Suprapubic skin (tissue), 4 donors: Measurements from ENCODE around the gene ADM2. TPM values are rescaled to one million over a fixed set of nuclear protein-coding genes. Genes with fewer than 3 reads are reported as not detected.

Experiments used
- DNase-seq, 2 donors: peaks; one replicate each; pipeline ENCODE4 v3.0.0-alpha.2; 2019; ENCODE audit warnings: low spot score in 2 of 2
- H3K27ac ChIP-seq: fragments of 200-600 bp; sonication (generic); one replicate; pipeline ENCODE4 v1.5.1; 2019
- H3K27me3 ChIP-seq: fragments of 200-600 bp; sonication (generic); one replicate; pipeline ENCODE4 v1.5.1; 2019
- H3K36me3 ChIP-seq: fragments of 200-600 bp; sonication (generic); one replicate; pipeline ENCODE4 v1.5.1; 2019
- H3K4me1 ChIP-seq: fragments of 200-600 bp; sonication (generic); one replicate; pipeline ENCODE4 v1.5.1; 2019
- H3K4me3 ChIP-seq: fragments of 200-600 bp; sonication (generic); one replicate; pipeline ENCODE4 v1.5.1; 2019; ENCODE audit warnings: mild to moderate bottlenecking
- H3K9me3 ChIP-seq: fragments of 200-600 bp; sonication (generic); one replicate; pipeline ENCODE4 v1.5.1; 2019
- EP300 ChIP-seq: sonication (generic); formaldehyde crosslinking; IDR thresholded peaks from one replicate; pipeline ENCODE4 v1.6.1; 2017; ENCODE audit warnings: antibody characterized with exemption
- POLR2A ChIP-seq, 2 donors: fragments of 450-650 bp; IDR thresholded peaks; one replicate each; pipeline ENCODE4 v1.6.1; 2017; ENCODE audit warnings: antibody characterized with exemption in 2 of 2, mild to moderate bottlenecking in 2 of 2, moderate library complexity in 2 of 2
- POLR2AphosphoS5 ChIP-seq, 3 donors: sonication (generic); formaldehyde crosslinking; IDR thresholded peaks; one replicate each; pipeline ENCODE4 v1.6.1; 2017; ENCODE audit warnings: antibody characterized with exemption in 3 of 3
- WGBS: methylation state at CpG from one replicate; pipeline ENCODE4 v1.1.5; 2018; 5-methylcytosine and 5-hydroxymethylcytosine counted together
- total RNA-seq, 4 donors: library from RNA; depleted of rRNA; stranded (reverse); fragments of >200 nt; gene quantifications; one replicate each; pipeline ENCODE4 v1.1.0, GENCODE V29; 2016
- TF ChIP-seq, protein P1 (sequence below), 2 donors: fragments of 200-600 bp in 1 of 2; fragments of 450-650 bp in 1 of 2; sonication (generic) in 1 of 2; IDR thresholded peaks; one replicate each; pipeline ENCODE4 v1.5.1; 2016 to 2019; ENCODE audit warnings: antibody characterized with exemption in 2 of 2, mild to moderate bottlenecking in 1 of 2, moderate library complexity in 1 of 2

Gene ADM2
- total RNA-seq, 4 donors from 2014 or later: 0.24 to 2.7 (median 0.30) TPM; not detected in 1

DNA sequence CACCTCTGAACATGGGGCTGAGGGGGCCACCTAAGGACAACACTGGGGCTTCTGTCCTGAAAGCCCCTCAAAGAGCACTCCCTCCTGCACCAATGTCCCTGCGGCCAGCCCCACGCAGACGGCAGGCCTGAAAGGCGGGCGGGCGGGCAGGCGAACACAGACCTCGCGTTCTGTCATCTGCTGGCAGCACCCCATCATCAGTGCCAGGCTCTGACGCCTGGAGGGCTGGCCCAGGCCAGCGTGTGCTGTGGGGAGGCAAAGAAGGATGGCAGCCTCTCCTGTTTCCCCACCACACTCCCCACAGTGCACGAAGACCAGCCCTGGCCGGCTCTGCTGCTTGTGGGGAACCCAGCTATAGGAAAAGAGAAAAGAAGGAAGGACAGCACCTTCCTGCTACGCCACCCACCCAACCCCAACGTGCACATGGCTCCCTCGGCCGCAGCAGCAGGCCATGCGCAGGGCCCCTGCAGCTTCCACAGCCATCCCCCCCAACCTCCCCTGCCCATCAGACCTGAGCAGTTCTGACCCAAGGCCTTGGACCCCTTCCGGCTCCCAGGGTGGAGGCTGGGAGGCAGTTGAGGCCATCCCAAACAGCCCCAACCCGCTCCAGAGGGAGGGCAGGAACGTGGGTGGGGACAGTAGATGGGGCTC lies 10.0 kb upstream of the ADM2 start:
- WGBS: 52% methylated on average over 9 of the region's 21 CpGs
- Histone ChIP-seq H3K9me3 (no peaks in the 10 kb centered on the region), H3K27ac (peak overlapping the region; percentile 63), H3K4me3 (no peak overlapping the region), H3K4me1 (peaks cover 62% of the 10 kb centered on the region), H3K36me3 (peaks cover 17% of the 10 kb centered on the region), H3K27me3 (no peaks in the 10 kb centered on the region)
- TF ChIP-seq POLR2A (IDR thresholded peaks at IDR 0.05): no peak
- no peak for TF ChIP-seq POLR2AphosphoS5 (IDR thresholded peaks at IDR 0.05)
- TF ChIP-seq EP300: no peak
- TF ChIP-seq, protein P1, sequence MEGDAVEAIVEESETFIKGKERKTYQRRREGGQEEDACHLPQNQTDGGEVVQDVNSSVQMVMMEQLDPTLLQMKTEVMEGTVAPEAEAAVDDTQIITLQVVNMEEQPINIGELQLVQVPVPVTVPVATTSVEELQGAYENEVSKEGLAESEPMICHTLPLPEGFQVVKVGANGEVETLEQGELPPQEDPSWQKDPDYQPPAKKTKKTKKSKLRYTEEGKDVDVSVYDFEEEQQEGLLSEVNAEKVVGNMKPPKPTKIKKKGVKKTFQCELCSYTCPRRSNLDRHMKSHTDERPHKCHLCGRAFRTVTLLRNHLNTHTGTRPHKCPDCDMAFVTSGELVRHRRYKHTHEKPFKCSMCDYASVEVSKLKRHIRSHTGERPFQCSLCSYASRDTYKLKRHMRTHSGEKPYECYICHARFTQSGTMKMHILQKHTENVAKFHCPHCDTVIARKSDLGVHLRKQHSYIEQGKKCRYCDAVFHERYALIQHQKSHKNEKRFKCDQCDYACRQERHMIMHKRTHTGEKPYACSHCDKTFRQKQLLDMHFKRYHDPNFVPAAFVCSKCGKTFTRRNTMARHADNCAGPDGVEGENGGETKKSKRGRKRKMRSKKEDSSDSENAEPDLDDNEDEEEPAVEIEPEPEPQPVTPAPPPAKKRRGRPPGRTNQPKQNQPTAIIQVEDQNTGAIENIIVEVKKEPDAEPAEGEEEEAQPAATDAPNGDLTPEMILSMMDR (IDR thresholded peaks at IDR 0.05): no peak
- DNase-seq: no peak

DNA sequence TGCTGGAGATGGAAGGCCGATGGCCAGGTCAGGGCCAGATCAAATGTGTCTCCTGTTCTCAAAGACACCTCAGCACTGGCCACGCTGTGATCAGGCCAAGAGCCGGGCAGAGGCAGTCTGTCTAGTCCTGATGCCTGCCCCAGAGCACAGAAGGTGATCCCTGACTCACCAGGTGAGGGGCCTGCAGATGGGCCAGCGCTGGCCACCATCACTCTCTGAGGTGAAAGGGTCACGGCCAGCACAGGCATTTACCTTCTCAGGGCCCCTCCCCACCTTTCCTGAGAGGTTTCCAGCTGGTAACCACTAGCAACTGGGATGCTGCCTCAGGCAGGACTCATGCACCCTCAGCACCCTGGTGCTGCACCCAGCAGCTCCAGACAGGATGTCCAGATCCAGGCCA lies 9.4 kb upstream of the ADM2 start:
- Histone ChIP-seq H3K27me3 (no peaks in the 10 kb centered on the region), H3K9me3 (no peaks in the 10 kb centered on the region), H3K4me3 (no peak overlapping the region), H3K27ac (no peak overlapping the region), H3K36me3 (peaks cover 11% of the 10 kb centered on the region), H3K4me1 (peaks cover 62% of the 10 kb centered on the region)
- WGBS: 40% methylated on average over 1 of the region's 5 CpGs
- no peak for DNase-seq
- TF ChIP-seq, protein P1 (IDR thresholded peaks at IDR 0.05): no peak
- TF ChIP-seq EP300 (no peak), POLR2AphosphoS5 (IDR thresholded peaks at IDR 0.05) (no peak), POLR2A (IDR thresholded peaks at IDR 0.05) (no peak)

DNA sequence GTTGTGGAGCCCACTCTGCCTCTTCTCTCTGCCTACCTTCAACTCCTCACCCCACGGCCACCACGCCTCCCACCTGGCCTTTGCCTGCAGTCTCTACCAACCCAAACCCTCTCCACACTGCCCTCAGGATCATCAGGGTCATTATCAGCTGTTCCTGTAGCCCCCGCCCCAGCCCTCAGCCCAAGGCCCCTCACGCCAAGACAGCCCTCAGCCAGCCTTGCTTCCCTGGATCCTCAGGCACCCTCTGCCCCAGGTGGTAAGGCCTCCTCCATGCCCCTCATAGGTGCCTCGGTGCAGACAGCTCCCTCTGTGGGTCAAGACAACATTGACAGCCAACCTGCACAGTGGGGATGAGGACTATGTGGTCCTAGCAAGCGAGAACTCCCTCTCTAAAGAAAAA lies 8.3 kb upstream of the ADM2 start:
- TF ChIP-seq, protein P1 (IDR thresholded peaks at IDR 0.05): no peak
- no peak for TF ChIP-seq POLR2A (IDR thresholded peaks at IDR 0.05)
- TF ChIP-seq POLR2AphosphoS5 (IDR thresholded peaks at IDR 0.05): no peak
- no peak for TF ChIP-seq EP300
- H3K4me3 ChIP-seq: peak overlapping the region; percentile 71
- H3K27me3 ChIP-seq: no peaks in the 10 kb centered on the region
- WGBS: 86% methylated on average over 5 of the region's 6 CpGs
- H3K4me1 ChIP-seq: peaks cover 62% of the 10 kb centered on the region
- H3K27ac ChIP-seq: no peak overlapping the region
- H3K36me3 ChIP-seq: no peaks in the 10 kb centered on the region
- DNase-seq: no peak
- no peaks in the 10 kb centered on the region for H3K9me3 ChIP-seq

DNA sequence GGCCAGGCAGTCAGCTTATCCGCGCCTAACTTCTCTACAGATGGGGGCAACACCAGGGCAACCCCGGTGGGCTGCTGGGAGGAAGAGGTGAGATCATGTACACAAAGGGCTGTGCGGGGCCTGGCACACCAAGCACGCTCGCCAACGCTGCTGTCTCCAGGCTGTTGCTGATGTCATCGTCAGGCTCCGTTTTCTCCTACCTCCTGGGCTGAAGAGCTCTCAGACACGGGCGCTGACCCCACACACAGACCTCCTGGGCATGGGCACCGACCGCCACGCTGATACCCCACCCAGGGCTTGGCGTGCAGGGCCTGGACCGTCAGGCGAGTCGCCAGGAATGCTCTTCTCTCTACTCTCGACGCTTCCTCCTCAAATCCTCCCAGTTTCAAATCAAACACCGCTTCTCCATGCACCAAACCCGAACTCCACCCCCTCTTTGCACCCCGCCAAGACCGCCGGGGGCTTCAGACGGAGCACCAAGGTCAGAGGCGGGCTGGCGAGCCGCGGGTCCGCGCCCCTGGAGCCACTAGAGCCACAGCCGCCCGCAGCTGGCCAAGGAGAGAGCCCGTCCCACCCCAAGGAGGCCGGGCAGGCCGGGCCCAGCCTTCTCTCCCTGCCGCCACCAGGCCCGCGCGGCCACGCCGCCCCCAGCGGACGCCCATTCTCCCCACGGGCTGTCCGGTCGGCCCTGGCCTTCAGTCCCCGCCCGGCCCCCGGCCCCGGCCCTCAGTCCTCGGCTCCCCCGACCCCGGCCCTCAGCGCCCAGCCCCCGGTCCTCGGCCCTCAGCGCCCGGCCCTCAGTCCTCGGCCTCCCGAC lies 7.3 kb upstream of the ADM2 start:
- Histone ChIP-seq H3K4me1 (peaks cover 58% of the 10 kb centered on the region), H3K4me3 (peak overlapping the region; percentile 71), H3K36me3 (no peaks in the 10 kb centered on the region), H3K27ac (peak overlapping the region; percentile 83), H3K9me3 (no peaks in the 10 kb centered on the region), H3K27me3 (no peaks in the 10 kb centered on the region)
- DNase-seq: peak in 1 of 2 donors; percentile 67
- 0% methylated on average over 13 of the region's 62 CpGs for WGBS
- TF ChIP-seq EP300 (no peak), POLR2A (IDR thresholded peaks at IDR 0.05) (no peak), POLR2AphosphoS5 (IDR thresholded peaks at IDR 0.05) (no peak)
- TF ChIP-seq, protein P1 (IDR thresholded peaks at IDR 0.05): no peak
